H1 (cell line): ENCODE measurements around the gene SH3PXD2A. TPM values are rescaled to one million over a fixed set of nuclear protein-coding genes. Genes with fewer than 3 reads are reported as not detected.

Source experiments
- CHD7 ChIP-seq: fragments of 300-600 bp; sonication (generic); IDR thresholded peaks from 2 replicates; pipeline ENCODE4 v1.7.1; 2012; ENCODE audit warnings: low read length, moderate library complexity, mild to moderate bottlenecking, inconsistent platforms; ENCODE audit not compliant: insufficient replicate concordance
- CREB1 ChIP-seq: IDR thresholded peaks from 2 replicates; pipeline ENCODE4 v1.6.1; 2012; ENCODE audit warnings: inconsistent platforms
- EZH2 ChIP-seq: fragments of 200-600 bp; sonication (generic); IDR thresholded peaks from 2 replicates; pipeline ENCODE4 v1.7.1; 2012; ENCODE audit warnings: low read depth, mild to moderate bottlenecking, moderate library complexity, low read length, inconsistent platforms; ENCODE audit not compliant: severe bottlenecking
- GTF2F1 ChIP-seq: IDR thresholded peaks from 2 replicates; pipeline ENCODE4 v1.6.1; 2012; ENCODE audit warnings: low read depth, low read length, improper control_type of control experiment, borderline replicate concordance
- KDM4A ChIP-seq: IDR thresholded peaks from one replicate; pipeline ENCODE4 v1.7.1; 2012; ENCODE audit warnings: low read depth, mild to moderate bottlenecking, moderate library complexity, low read length, inconsistent platforms; ENCODE audit not compliant: severe bottlenecking
- NRF1 ChIP-seq: IDR thresholded peaks from 2 replicates; pipeline ENCODE4 v1.6.1; 2011; ENCODE audit warnings: mild to moderate bottlenecking, low read depth, low read length, improper control_type of control experiment
- POU5F1 ChIP-seq: IDR thresholded peaks from 2 replicates; pipeline ENCODE4 v1.6.1; 2011; ENCODE audit warnings: low read depth, mild to moderate bottlenecking, low read length, moderate library complexity
- SAP30 ChIP-seq: fragments of 300-600 bp; sonication (generic); IDR thresholded peaks from 2 replicates; pipeline ENCODE4 v1.7.1; 2012; ENCODE audit warnings: low read length, moderate library complexity, mild to moderate bottlenecking, inconsistent platforms; ENCODE audit not compliant: insufficient read depth, insufficient replicate concordance
- SIX5 ChIP-seq: IDR thresholded peaks from 2 replicates; pipeline ENCODE4 v1.6.1; 2011; ENCODE audit warnings: mild to moderate bottlenecking, low read depth, low read length
- TAF7 ChIP-seq: optimal IDR thresholded peaks from 2 replicates; pipeline ENCODE3; 2011; ENCODE audit warnings: low read depth, mild to moderate bottlenecking, inconsistent platforms, low read length, moderate library complexity, borderline replicate concordance
- YY1 ChIP-seq: IDR thresholded peaks from 2 replicates; pipeline ENCODE4 v1.6.1; 2011; ENCODE audit warnings: low read depth, mild to moderate bottlenecking, low read length
- ZNF274 ChIP-seq: IDR thresholded peaks from 2 replicates; pipeline ENCODE4 v1.7.0; 2012; ENCODE audit warnings: low read length, borderline replicate concordance; ENCODE audit errors: extremely low read depth
- polyA plus RNA-seq, 7 experiments: library from polyadenylated mRNA; depleted of rRNA in 3 of 7; stranded (reverse) in 5 of 7; unstranded in 2 of 7; fragments of >200 nt in 5 of 7; fragments of 200-250 nt in 2 of 7; gene quantifications; 1 replicate in 5 of 7; 2 replicates in 1 of 7; 4 replicates in 1 of 7; pipeline versions ENCODE4 v1.2.1 to v1.2.3, GENCODE V29; 2011 to 2013; ENCODE audit warnings: missing spikeins in 2 of 7, mixed read lengths in 2 of 7
- total RNA-seq: library from RNA; stranded (reverse); fragmentation: NEBNext Ultra II Directional; extraction: Animal tissue kit (Norgen Biotek cat#: 25700); gene quantifications from 2 replicates; pipeline ENCODE4 v1.2.1, GENCODE V29; 2021

The SH3PXD2A gene
- total and polyA plus RNA-seq, 2 of the 8 experiments (the other 6 are each of a cell fraction or from before 2014, with no cell fraction given) = 5.4 to 16.3 TPM

GRCh38 chr10:103657061-103657591 is 198.2 kb downstream of the SH3PXD2A start (continued):
- no peak for TF ChIP-seq CHD7
- no peak for TF ChIP-seq GTF2F1
- TF ChIP-seq KDM4A = no peak
- TF ChIP-seq CREB1 = no peak
- no peak for TF ChIP-seq YY1
- no peak for TF ChIP-seq SIX5
- TF ChIP-seq POU5F1 = no peak
- TF ChIP-seq ZNF274 = no peak
- TF ChIP-seq EZH2 = no peak
- no peak for TF ChIP-seq SAP30
- no peak for TF ChIP-seq NRF1
- TF ChIP-seq TAF7 = no peak
